CD14-positive monocyte (primary cell): Measurements from ENCODE around the gene BCAS4. TPM values are rescaled to one million over a fixed set of nuclear protein-coding genes. Genes with fewer than 3 reads are reported as not detected.

ENCODE experiments used
- DNase-seq, 3 donors: peaks; one replicate each; pipeline ENCODE4 v3.0.0-alpha.2; 2011 to 2022
- H2AFZ ChIP-seq: 2 replicates; pipeline ENCODE4 v1.6.0; 2012; ENCODE audit warnings: mild to moderate bottlenecking, low read depth, low read length, inconsistent platforms; ENCODE audit not compliant: insufficient read depth, poor library complexity, severe bottlenecking
- H3K27ac ChIP-seq, 2 donors: 1 replicate in 1 of 2; 2 replicates in 1 of 2; pipeline ENCODE4 v1.5.1; 2012 to 2013; ENCODE audit warnings: low read length in 2 of 2, control low read depth in 1 of 2, inconsistent platforms in 1 of 2, low read depth in 1 of 2, mild to moderate bottlenecking in 1 of 2
- H3K27me3 ChIP-seq, 2 donors: one replicate each; pipeline versions ENCODE4 v1.6.0 to v1.6.1; 2011 to 2013; ENCODE audit warnings: low read length in 2 of 2; ENCODE audit not compliant: control insufficient read depth in 2 of 2, insufficient read depth in 2 of 2
- H3K36me3 ChIP-seq, 2 donors: replicated peaks in 1 of 2; 1 replicate in 1 of 2; 2 replicates in 1 of 2; pipeline versions ENCODE4 v1.5.1 to v1.6.1; 2012 to 2013; ENCODE audit warnings: low read length in 2 of 2, control low read depth in 1 of 2, inconsistent platforms in 1 of 2, mild to moderate bottlenecking in 1 of 2; ENCODE audit not compliant: insufficient read depth in 2 of 2, control insufficient read depth in 1 of 2
- H3K4me1 ChIP-seq, 2 donors: 1 replicate in 1 of 2; 2 replicates in 1 of 2; pipeline versions ENCODE4 v1.5.1 to v1.6.1; 2012 to 2013; ENCODE audit warnings: low read length in 2 of 2, control low read depth in 1 of 2, inconsistent platforms in 1 of 2, mild to moderate bottlenecking in 1 of 2, moderate library complexity in 1 of 2; ENCODE audit not compliant: insufficient read depth in 2 of 2, control insufficient read depth in 1 of 2
- H3K4me2 ChIP-seq: replicated peaks from 2 replicates; pipeline ENCODE3; 2012; ENCODE audit warnings: low read length, moderate library complexity, mild to moderate bottlenecking; ENCODE audit not compliant: poor library complexity, severe bottlenecking; ENCODE audit errors: extremely low read depth
- H3K4me3 ChIP-seq, 3 experiments: fragments of 200-600 bp in 1 of 3; sonication (generic) in 1 of 3; replicated peaks in 1 of 3; 1 replicate in 2 of 3; 2 replicates in 1 of 3; pipeline ENCODE4 v1.5.1; 2011 to 2013; ENCODE audit warnings: low read length in 3 of 3, mild to moderate bottlenecking in 3 of 3, control low read depth in 2 of 3, low read depth in 2 of 3, inconsistent platforms in 1 of 3, moderate library complexity in 1 of 3
- H3K79me2 ChIP-seq: 2 replicates; pipeline ENCODE4 v1.6.0; 2012; ENCODE audit warnings: mild to moderate bottlenecking, control low read depth, inconsistent platforms, low read length, moderate library complexity; ENCODE audit not compliant: insufficient read depth
- H3K9ac ChIP-seq: 2 replicates; pipeline ENCODE4 v1.6.0; 2017; ENCODE audit warnings: low read length, mild to moderate bottlenecking; ENCODE audit not compliant: insufficient read depth, poor library complexity, severe bottlenecking
- H3K9me3 ChIP-seq, 2 donors: replicated peaks in 1 of 2; 1 replicate in 1 of 2; 2 replicates in 1 of 2; pipeline versions ENCODE4 v1.5.1 to v1.6.1; 2012 to 2013; ENCODE audit warnings: low read length in 2 of 2, control low read depth in 1 of 2; ENCODE audit not compliant: control insufficient read depth in 1 of 2, insufficient read depth in 1 of 2
- H4K20me1 ChIP-seq: 2 replicates; pipeline ENCODE4 v1.6.0; 2012; ENCODE audit warnings: mild to moderate bottlenecking, low read length, control low read depth, moderate library complexity; ENCODE audit not compliant: insufficient read depth
- H3K27ac Mint-ChIP-seq, 7 donors: one replicate each; pipeline ENCODE4 v1.8.0; 2020; ENCODE audit warnings: mild to moderate bottlenecking in 7 of 7, mixed read lengths in 7 of 7, moderate library complexity in 6 of 7, inconsistent platforms in 2 of 7
- H3K27me3 Mint-ChIP-seq, 3 donors: one replicate each; pipeline ENCODE4 v1.8.0; 2021 to 2022; ENCODE audit warnings: low read depth in 3 of 3, mild to moderate bottlenecking in 3 of 3, mixed read lengths in 3 of 3, moderate library complexity in 3 of 3, inconsistent platforms in 1 of 3
- H3K36me3 Mint-ChIP-seq, 2 donors: one replicate each; pipeline ENCODE4 v1.8.0; 2020; ENCODE audit warnings: mixed read lengths in 2 of 2, inconsistent platforms in 1 of 2, mild to moderate bottlenecking in 1 of 2
- H3K4me1 Mint-ChIP-seq: one replicate; pipeline ENCODE4 v1.8.0; 2020; ENCODE audit warnings: mild to moderate bottlenecking, mixed read lengths
- H3K4me3 Mint-ChIP-seq, 2 donors: one replicate each; pipeline ENCODE4 v1.8.0; 2020; ENCODE audit warnings: mild to moderate bottlenecking in 2 of 2, mixed read lengths in 2 of 2, moderate library complexity in 1 of 2
- H3K9me3 Mint-ChIP-seq, 7 donors: one replicate each; pipeline ENCODE4 v1.8.0; 2020 to 2022; ENCODE audit warnings: mixed read lengths in 7 of 7, mild to moderate bottlenecking in 6 of 7, moderate library complexity in 6 of 7, inconsistent platforms in 2 of 7
- CTCF ChIP-seq: fragments of 200-600 bp; IDR thresholded peaks from one replicate; pipeline ENCODE4 v1.8.0; 2022; ENCODE audit warnings: antibody characterized with exemption, mild to moderate bottlenecking
- WGBS: methylation state at CpG from one replicate; pipeline ENCODE4 v1.1.5; 2013; ENCODE audit warnings: missing lambda C conversion rate; ENCODE audit not compliant: insufficient coverage; 5-methylcytosine and 5-hydroxymethylcytosine counted together
- intact Hi-C, 2 donors: fragments of 100-400 bp; cut with micrococcal nuclease; formaldehyde crosslinking; loops; one replicate each; pipeline versions ENCODE4 v1.15.0 to v1.15.1; 2023
- polyA plus RNA-seq, 3 donors: library from polyadenylated mRNA; depleted of rRNA in 1 of 3; unstranded in 2 of 3; stranded (reverse) in 1 of 3; fragments of 300-500 nt in 2 of 3; fragments of >200 nt in 1 of 3; fragmentation: Illumina TruSeq in 2 of 3; gene quantifications; 1 replicate in 2 of 3; 2 replicates in 1 of 3; pipeline ENCODE4 v1.2.3, GENCODE V29; 2012 to 2021

The BCAS4 gene
- polyA plus RNA-seq, 3 donors: 0.16 to 1.0 (median 0.69) TPM

GRCh38 chr20:50759678-50760077 is 35.2 kb upstream of the BCAS4 start:
- H3K36me3 ChIP-seq: no peaks in the 10 kb centered on the region
- intact Hi-C loops: no loop called here
- no peaks in the 10 kb centered on the region for H3K27me3 ChIP-seq
- H3K27ac ChIP-seq: no peak overlapping the region
- no peak overlapping the region for H3K9ac ChIP-seq
- H3K4me2 ChIP-seq: no peak overlapping the region
- DNase-seq: no peak
- WGBS: 75% methylated on average over 5 of the region's 5 CpGs
- TF ChIP-seq CTCF: no peak
- Mint-ChIP-seq H3K27ac (no peak overlapping the region), H3K9me3 (no peaks in the 10 kb centered on the region), H3K4me1 (peaks cover 2% of the 10 kb centered on the region), H3K36me3 (no peaks in the 10 kb centered on the region), H3K27me3 (peaks cover 0 to 7% (median 4%) of the 10 kb centered on the region in 3 donors), H3K4me3 (no peak overlapping the region)
- no peaks in the 10 kb centered on the region for H3K9me3 ChIP-seq
- H3K4me1 ChIP-seq: no peaks in the 10 kb centered on the region
- H3K4me3 ChIP-seq: no peak overlapping the region
- H4K20me1 ChIP-seq: no peaks in the 10 kb centered on the region
- no peaks in the 10 kb centered on the region for H3K79me2 ChIP-seq
- no peak overlapping the region for H2AFZ ChIP-seq

GRCh38 chr20:50762045-50762422 is 32.8 kb upstream of the BCAS4 start:
- Histone ChIP-seq H3K4me3 (no peak overlapping the region), H3K27ac (no peak overlapping the region), H3K4me2 (no peak overlapping the region), H3K27me3 (no peaks in the 10 kb centered on the region), H3K79me2 (no peaks in the 10 kb centered on the region), H3K4me1 (no peaks in the 10 kb centered on the region), H3K9me3 (no peaks in the 10 kb centered on the region), H3K36me3 (no peaks in the 10 kb centered on the region), H3K9ac (no peak overlapping the region), H4K20me1 (no peaks in the 10 kb centered on the region), H2AFZ (no peak overlapping the region)
- no peak overlapping the region for H3K4me3 Mint-ChIP-seq
- TF ChIP-seq CTCF: no peak
- no peak for DNase-seq
- H3K9me3 Mint-ChIP-seq: no peaks in the 10 kb centered on the region
- H3K27me3 Mint-ChIP-seq: peaks cover 0 to 4% (median 2%) of the 10 kb centered on the region in 3 donors
- 100% methylated on average over 5 of the region's 6 CpGs for WGBS
- intact Hi-C loops: no loop called here
- H3K4me1 Mint-ChIP-seq: peaks cover 3% of the 10 kb centered on the region
- no peak overlapping the region for H3K27ac Mint-ChIP-seq
- H3K36me3 Mint-ChIP-seq: no peaks in the 10 kb centered on the region
